Fibroblast of lung (primary cell): Measurements from ENCODE around the gene SPOCK1. TPM values are rescaled to one million over a fixed set of nuclear protein-coding genes. Genes with fewer than 3 reads are reported as not detected.

ENCODE experiments used
- DNase-seq, 2 donors: peaks; one replicate each; pipeline versions ENCODE4 v3.0.0 to v3.0.0-alpha.2; 2010; ENCODE audit warnings: low read depth in 2 of 2
- H2AFZ ChIP-seq: 2 replicates; pipeline ENCODE4 v1.5.1; 2012; ENCODE audit warnings: low read length, control low read depth, inconsistent platforms
- H3K27ac ChIP-seq: 2 replicates; pipeline ENCODE4 v1.5.1; 2011; ENCODE audit warnings: low read length, control low read depth; ENCODE audit not compliant: insufficient read depth
- H3K27me3 ChIP-seq: 2 replicates; pipeline ENCODE4 v1.5.1; 2011; ENCODE audit warnings: mild to moderate bottlenecking, low read length; ENCODE audit not compliant: control insufficient read depth, insufficient read depth
- H3K36me3 ChIP-seq: 2 replicates; pipeline ENCODE4 v1.5.1; 2011; ENCODE audit warnings: low read length; ENCODE audit not compliant: control insufficient read depth, insufficient read depth
- H3K4me1 ChIP-seq: 2 replicates; pipeline ENCODE4 v1.5.1; 2011; ENCODE audit warnings: low read length; ENCODE audit not compliant: control insufficient read depth, insufficient read depth; ENCODE audit errors: extremely low read depth
- H3K4me2 ChIP-seq: 2 replicates; pipeline ENCODE4 v1.5.1; 2011; ENCODE audit warnings: low read length, control low read depth; ENCODE audit not compliant: insufficient read depth; ENCODE audit errors: extremely low read depth
- H3K4me3 ChIP-seq, 4 experiments: fragments of 200-600 bp in 1 of 4; sonication (generic) in 1 of 4; replicated peaks in 1 of 4; 2 replicates each; pipeline ENCODE4 v1.5.1; 2011 to 2016; ENCODE audit warnings: low read length in 4 of 4, low read depth in 3 of 4, mild to moderate bottlenecking in 3 of 4, control low read depth in 2 of 4, inconsistent platforms in 1 of 4, mixed read lengths in 1 of 4; ENCODE audit not compliant: insufficient read depth in 1 of 4; ENCODE audit errors: control extremely low read depth in 1 of 4
- H3K79me2 ChIP-seq: 2 replicates; pipeline ENCODE4 v1.5.1; 2012; ENCODE audit warnings: mild to moderate bottlenecking, low read length, inconsistent platforms; ENCODE audit not compliant: control insufficient read depth, insufficient read depth
- H3K9ac ChIP-seq: 2 replicates; pipeline ENCODE4 v1.5.1; 2011; ENCODE audit warnings: mild to moderate bottlenecking, low read length, control low read depth; ENCODE audit not compliant: insufficient read depth
- H3K9me3 ChIP-seq: 2 replicates; pipeline ENCODE4 v1.5.1; 2012; ENCODE audit warnings: low read depth, low read length; ENCODE audit not compliant: control insufficient read depth, insufficient read depth
- H4K20me1 ChIP-seq: 2 replicates; pipeline ENCODE4 v1.5.1; 2011; ENCODE audit warnings: low read length; ENCODE audit not compliant: control insufficient read depth, insufficient read depth; ENCODE audit errors: extremely low read depth
- EZH2 ChIP-seq: IDR thresholded peaks from 2 replicates; pipeline ENCODE4 v1.5.1; 2012; ENCODE audit warnings: low read length, control low read depth, mild to moderate bottlenecking; ENCODE audit errors: missing control alignments
- polyA plus RNA-seq, 2 donors: library from polyadenylated mRNA; depleted of rRNA in 1 of 2; stranded (reverse) in 1 of 2; unstranded in 1 of 2; fragments of >200 nt; gene quantifications; 2 replicates each; pipeline ENCODE4 v1.2.1, GENCODE V29; 2011 to 2012; ENCODE audit warnings: missing spikeins in 1 of 2
- total RNA-seq: library from RNA; depleted of rRNA; stranded (reverse); fragments of >200 nt; gene quantifications from 2 replicates; pipeline ENCODE4 v1.2.1, GENCODE V29; 2014
- TF ChIP-seq, protein P1 (sequence below), 2 donors: IDR thresholded peaks in 1 of 2; conservative IDR thresholded peaks in 1 of 2; 1 replicate in 1 of 2; 2 replicates in 1 of 2; pipeline ENCODE4 v1.5.1; 2011 to 2012; ENCODE audit warnings: low read length in 2 of 2, control low read depth in 1 of 2, inconsistent platforms in 1 of 2, low read depth in 1 of 2, mild to moderate bottlenecking in 1 of 2

The SPOCK1 gene
- total and polyA plus RNA-seq, 2 donors (not counting 1 experiment from before 2014, with no cell fraction given) = 11.1 to 34.9 TPM

DNA sequence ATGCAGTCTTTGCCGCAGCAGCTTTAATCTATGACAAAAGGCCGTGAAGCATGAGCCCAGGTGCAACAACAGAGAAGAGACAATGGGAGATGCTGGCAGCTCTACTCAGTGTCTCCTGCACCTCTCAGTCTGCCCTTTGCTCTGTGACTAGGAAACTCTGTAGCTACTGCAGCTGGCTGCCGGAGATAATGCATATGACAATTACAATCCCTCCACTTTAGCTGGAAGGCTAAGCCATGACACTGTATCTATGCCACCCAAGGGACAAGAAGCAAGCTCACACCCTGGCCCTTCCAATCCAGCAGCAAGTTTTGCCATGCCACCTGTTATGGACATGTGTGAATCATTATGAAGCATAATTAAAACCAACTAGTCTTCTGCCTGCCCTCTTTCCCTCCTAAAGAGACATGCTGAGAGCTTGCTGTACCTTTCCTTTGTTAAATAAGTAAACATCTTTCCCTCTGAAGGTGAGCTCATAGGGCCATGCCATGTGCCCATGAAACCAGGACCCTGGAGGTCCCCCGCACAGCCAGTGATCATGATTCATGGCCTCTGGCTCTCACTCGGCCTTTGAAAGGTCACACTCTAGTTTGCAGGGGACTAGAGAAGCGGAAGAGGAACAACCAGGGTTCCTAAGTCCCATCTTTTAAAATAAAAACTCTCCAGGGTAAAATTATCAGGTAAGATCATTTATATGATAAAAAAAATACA is 219.4 kb downstream of the SPOCK1 start:
- H3K36me3 ChIP-seq = no peaks in the 10 kb centered on the region
- no peak overlapping the region for H3K27ac ChIP-seq
- no peak overlapping the region for H3K4me2 ChIP-seq
- H4K20me1 ChIP-seq = no peaks in the 10 kb centered on the region
- no peak overlapping the region for H3K4me3 ChIP-seq
- no peaks in the 10 kb centered on the region for H3K9me3 ChIP-seq
- no peak for TF ChIP-seq EZH2
- TF ChIP-seq, protein P1, sequence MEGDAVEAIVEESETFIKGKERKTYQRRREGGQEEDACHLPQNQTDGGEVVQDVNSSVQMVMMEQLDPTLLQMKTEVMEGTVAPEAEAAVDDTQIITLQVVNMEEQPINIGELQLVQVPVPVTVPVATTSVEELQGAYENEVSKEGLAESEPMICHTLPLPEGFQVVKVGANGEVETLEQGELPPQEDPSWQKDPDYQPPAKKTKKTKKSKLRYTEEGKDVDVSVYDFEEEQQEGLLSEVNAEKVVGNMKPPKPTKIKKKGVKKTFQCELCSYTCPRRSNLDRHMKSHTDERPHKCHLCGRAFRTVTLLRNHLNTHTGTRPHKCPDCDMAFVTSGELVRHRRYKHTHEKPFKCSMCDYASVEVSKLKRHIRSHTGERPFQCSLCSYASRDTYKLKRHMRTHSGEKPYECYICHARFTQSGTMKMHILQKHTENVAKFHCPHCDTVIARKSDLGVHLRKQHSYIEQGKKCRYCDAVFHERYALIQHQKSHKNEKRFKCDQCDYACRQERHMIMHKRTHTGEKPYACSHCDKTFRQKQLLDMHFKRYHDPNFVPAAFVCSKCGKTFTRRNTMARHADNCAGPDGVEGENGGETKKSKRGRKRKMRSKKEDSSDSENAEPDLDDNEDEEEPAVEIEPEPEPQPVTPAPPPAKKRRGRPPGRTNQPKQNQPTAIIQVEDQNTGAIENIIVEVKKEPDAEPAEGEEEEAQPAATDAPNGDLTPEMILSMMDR (conservative IDR thresholded peaks at IDR 0.05 in 1 of 2, IDR thresholded peaks at IDR 0.05 in 1 of 2; ENCODE audit: low read depth in 1 of 2, low read length in 2 of 2) = no peak
- H3K27me3 ChIP-seq = no peaks in the 10 kb centered on the region
- no peak for DNase-seq
- H3K4me1 ChIP-seq = no peaks in the 10 kb centered on the region
- no peak overlapping the region for H3K9ac ChIP-seq
- no peaks in the 10 kb centered on the region for H3K79me2 ChIP-seq
- no peak overlapping the region for H2AFZ ChIP-seq

DNA sequence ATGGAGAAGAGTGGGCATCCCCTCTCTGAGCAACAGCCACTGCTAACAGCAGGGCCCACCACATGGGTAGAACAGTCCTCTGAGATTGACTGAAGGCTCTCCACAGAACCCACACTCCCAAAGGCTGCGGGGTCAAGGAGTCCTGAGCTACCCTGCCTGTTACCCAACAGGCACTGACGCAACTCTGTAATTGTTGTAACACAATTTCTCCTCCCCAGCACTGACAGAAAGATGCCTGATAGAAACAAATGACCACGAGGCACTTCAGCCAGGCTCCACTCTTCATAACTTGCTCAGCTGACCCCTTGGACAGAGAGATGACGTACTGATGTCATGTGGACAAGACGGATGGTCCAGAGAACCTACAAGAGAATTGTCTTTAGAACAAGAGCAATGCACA is 220.7 kb downstream of the SPOCK1 start:
- Histone ChIP-seq H3K36me3 (no peaks in the 10 kb centered on the region), H2AFZ (no peak overlapping the region), H4K20me1 (no peaks in the 10 kb centered on the region), H3K79me2 (no peaks in the 10 kb centered on the region), H3K4me2 (no peak overlapping the region), H3K4me3 (no peak overlapping the region), H3K9ac (no peak overlapping the region), H3K9me3 (no peaks in the 10 kb centered on the region), H3K27ac (no peak overlapping the region), H3K27me3 (no peaks in the 10 kb centered on the region), H3K4me1 (no peaks in the 10 kb centered on the region)
- TF ChIP-seq, protein P1 (conservative IDR thresholded peaks at IDR 0.05 in 1 of 2, IDR thresholded peaks at IDR 0.05 in 1 of 2; ENCODE audit: low read depth in 1 of 2, low read length in 2 of 2) = no peak
- DNase-seq = no peak

DNA sequence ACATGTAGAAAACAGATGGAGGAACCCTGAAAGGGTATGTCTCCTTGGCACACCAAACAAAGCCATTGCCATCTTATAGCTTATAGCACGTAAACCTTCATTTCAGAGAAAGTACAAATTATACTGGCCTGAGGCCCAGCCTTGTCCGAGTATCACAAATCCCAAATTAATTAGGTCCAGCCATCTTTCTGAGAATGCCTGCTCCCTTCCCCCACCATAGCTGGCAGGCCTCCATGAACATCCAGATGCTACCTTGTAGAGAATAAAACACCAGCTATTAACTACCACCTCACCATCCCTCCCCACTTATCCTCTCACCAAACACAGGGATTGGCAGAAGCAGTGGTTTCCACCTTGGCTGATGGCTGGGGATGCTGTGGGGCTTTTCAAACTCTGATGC is 224.0 kb downstream of the SPOCK1 start:
- no peak overlapping the region for H2AFZ ChIP-seq
- H3K27ac ChIP-seq = no peak overlapping the region
- TF ChIP-seq, protein P1 (conservative IDR thresholded peaks at IDR 0.05 in 1 of 2, IDR thresholded peaks at IDR 0.05 in 1 of 2; ENCODE audit: low read depth in 1 of 2, low read length in 2 of 2) = no peak
- no peak for TF ChIP-seq EZH2
- H3K4me3 ChIP-seq = no peak overlapping the region
- H3K9me3 ChIP-seq = no peaks in the 10 kb centered on the region
- no peaks in the 10 kb centered on the region for H3K36me3 ChIP-seq
- no peaks in the 10 kb centered on the region for H3K27me3 ChIP-seq
- no peaks in the 10 kb centered on the region for H3K4me1 ChIP-seq
- no peaks in the 10 kb centered on the region for H3K79me2 ChIP-seq
- no peak overlapping the region for H3K4me2 ChIP-seq
- H4K20me1 ChIP-seq = no peaks in the 10 kb centered on the region
- DNase-seq = no peak
- no peak overlapping the region for H3K9ac ChIP-seq
